Effector CD8-positive, alpha-beta T cell (primary cell): ENCODE data around the gene KANSL1L.

Source experiments
- DNase-seq: peaks from one replicate; lab custom pipeline; 2025; lab: John Stamatoyannopoulos, UW

The KANSL1L gene

DNA sequence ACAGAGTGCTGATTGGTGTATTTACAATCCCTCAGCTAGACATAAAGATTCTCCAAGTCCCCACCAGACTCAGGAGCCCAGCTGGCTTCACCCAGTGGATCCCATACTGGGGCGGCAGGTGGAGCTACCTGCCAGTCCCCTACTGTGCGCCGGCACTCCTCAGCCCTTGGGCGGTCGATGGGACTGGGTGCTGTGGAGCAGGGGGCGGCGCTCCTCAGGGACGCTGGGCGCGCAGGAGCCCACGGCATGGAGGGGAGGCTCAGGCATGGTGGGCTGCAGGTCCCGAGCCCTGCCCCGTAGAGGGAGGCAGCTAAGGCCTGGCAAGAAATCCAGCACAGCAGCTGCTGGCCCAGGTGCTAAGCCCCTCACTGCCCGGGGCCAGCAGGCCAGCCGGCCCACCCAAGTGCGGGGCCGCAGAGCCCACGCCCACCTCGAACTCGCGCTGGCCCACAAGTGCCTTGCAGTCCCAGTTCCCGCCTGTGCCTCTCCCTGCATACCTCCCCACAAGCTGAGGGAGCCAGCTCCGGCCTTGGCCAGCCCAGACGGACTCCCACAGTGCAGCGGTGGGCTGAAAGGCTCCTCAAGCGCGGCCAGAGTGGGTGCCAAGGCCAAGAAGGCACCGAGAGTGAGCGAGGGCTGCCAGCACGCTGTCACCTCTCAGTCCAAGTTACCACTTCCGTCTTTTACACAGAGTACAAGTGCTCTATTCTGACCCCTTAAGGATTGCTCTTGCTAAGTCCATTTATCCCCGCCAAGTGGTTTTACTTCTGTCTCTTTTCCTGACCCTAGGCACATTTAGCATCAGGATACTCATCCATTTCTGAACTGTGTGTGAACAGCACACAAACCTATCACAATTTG lies 170.5 kb downstream of the KANSL1L start:
- no peak for DNase-seq

DNA sequence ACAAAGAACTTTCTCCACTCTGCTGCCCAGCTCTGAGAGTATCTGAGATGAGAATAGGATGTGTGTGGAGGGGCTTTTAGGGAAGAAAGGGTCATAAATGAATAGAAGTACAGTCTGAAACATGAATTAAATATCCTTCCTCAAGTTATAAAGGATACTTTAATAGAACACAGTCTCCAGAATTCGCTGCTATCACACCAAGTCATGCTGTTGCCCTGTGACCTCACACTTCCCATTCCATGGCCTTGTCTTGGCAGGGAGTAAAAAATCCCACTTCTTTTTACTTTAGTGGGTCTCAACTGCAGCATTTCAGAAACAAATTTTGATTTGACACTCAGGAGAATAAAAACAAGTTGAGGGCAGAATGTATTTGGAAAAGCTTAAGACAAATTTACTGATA lies 172.6 kb downstream of the KANSL1L start:
- DNase-seq, result no peak

DNA sequence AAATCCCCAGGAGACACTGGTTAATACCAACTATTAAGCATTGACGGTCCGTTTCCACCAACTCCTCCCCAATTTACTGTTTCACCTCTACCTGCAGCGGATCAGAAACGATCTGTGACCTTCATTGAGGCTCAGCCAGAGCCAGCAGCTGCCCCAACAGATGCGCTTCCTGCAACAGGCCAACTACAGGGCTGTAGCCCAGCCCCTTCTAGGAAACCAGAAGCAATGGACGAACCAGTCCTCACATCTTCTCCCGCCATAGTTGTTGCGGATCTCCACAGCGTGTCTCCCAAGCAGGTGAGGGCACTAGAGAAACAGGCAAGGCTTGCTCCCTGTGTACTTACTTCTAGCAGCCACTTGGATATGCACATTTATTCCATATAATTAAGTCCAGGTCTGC lies 177.2 kb downstream of the KANSL1L start:
- no peak for DNase-seq

DNA sequence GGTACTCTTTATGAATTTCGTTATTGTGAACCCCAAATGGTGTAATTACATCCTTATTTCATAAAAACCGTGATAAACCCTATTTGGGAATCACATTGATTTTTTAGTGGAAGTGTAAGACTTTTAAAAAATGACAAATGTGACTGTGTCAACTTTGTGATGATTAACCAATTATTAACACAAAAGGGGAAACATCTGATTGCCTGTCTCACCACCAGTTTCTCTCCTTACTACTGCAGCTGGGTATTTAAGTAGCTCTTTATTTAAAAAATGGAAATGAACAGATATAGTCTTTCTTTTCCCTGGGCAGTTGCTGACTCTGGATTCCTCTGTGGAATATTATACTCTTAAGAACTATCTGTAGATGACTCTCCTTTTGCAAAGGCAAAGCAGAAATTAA lies 180.4 kb downstream of the KANSL1L start:
- DNase-seq, result no peak

DNA sequence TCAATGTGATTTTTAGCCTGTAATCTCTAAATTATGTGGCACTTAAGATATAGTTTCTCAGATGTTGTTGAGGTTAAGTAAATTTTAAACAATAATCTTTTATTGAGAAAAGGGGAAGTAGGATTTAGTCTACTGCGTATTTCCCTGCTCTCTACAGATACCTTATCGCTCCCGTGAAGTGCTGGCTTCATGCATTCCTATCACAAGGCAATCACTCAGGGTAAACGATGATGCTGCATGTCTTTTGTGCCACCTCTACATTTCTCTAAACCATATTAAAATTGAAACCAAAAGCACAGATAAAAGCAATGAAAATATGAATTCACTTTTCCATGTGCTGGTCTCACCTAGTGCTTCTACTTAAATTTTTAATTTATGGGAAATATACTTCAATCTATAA lies 183.2 kb downstream of the KANSL1L start:
- DNase-seq, result no peak

DNA sequence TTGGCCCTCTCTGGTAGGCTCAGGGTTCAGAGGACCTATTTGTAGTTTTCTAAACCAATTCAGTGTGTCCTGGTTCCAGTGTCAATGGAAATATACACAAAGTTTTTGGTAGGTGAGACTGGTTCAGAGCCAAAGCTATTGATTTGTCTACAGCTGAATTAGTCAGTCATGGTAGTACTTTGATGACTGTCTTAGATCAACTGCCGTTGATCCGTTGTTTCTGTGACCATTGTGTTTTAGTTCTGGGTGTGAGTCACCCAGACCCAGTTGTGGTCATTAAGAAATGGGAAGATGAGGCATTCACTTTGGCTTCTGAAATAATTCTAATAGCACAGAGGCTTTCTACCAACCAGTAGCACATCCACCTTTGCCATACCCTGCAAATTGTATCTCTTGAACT lies 184.8 kb downstream of the KANSL1L start:
- no peak for DNase-seq

DNA sequence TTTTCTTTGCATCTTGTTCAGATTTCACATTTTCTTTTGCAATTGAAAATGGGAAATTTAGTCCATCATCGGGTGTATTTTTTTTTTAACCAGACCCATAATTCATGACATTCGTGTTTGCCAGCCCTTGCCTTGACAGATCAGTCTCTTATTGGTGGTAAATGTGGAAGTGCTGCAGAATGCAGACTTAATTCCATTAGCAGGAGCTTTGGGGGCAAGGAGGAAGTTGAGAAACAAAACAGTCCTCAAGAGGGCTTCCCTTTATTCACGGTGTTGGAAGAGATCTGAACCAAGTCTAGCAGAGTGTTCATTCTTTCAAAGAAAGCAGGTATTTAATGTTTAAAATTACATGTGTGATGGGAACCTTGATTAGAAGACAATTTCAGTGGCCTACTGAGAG lies 185.3 kb downstream of the KANSL1L start:
- no peak for DNase-seq

DNA sequence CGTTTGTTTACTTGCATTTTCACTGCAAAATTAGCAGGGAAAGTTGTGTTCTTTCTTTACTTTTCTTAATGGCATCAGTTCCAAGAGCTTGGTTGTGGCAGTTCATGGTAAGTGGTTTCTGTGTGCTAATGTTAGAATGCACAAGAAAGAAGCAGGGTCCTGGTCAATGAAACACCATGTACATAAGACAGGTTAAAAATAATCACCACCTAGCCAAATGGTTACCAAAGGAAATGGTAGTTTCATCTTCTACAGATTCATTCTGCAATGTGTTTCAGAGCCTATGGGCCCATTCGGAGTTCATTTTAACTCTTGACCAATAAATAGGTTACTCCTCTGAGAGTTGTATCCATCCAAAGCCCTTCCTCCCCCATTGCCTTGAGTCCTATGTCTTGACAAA lies 186.9 kb downstream of the KANSL1L start:
- DNase-seq, result no peak

DNA sequence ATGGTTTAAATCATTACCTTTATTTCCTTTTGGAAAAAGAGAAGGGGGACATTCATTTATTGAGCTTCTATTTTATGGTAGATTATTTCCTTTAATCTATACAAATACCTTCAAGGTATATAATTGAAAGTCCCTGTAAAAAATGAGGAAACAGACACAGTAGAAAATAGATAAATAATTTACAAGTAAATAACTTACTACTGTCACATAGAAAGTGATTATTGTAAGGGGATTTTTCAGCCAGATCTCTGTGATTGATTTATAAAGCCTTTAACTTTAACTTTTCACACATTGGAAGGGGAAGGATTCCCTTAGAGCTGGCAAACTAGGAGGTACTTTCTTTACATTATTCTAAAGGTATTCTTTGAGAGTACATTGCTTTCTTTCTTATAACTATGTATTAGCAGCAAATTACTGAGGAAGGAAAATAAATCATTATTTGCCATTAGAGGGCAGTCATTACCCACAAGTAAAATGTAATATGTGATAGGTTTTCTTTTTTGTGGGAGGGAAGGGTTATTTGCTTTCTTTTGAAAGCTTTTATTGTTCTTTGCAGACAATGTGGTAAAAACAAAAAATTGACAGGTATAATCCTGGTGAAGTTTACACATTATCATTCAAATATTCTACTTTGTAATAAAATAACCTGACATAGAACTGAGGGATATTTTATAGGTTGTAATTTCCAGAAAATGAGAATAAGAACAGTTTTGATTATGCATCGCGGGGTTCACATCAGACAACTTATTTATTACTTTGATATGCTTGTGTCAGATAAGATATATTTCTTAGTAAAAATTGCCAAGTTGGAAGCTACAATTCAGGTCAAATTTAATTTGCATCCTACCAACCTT lies 193.6 kb downstream of the KANSL1L start:
- DNase-seq, result no peak

DNA sequence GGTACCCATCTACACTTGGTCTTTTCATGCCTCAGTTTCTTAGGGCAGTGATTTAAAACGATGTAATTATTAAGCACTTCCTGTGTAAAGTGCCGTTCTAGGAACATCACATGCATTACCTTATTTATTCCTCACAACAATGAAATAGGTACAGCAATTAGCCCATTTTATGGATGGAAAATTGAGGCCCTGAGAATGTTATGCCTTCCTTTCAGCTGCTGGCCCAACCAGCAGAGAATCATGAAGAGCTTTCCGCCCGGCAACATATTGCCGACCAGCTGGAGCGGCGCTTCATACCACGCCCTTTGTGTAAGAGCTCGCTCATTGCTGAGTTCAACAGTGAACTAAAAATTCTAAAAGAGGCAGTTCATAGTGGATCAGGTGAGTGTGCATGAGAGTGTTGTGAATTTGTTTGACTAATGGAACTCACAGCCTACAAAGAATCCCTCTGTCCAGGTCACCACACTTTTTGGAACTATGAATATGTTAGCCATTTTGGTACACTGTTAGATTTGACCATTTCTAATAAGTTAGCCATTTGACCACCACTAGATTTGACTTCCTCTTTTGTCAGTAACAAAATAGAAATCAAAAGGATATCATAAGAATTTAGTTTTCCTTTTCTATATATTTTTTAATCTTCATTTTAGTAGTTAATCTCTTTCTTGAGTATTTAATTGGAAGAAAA lies 194.4 kb downstream of the KANSL1L start:
- DNase-seq, result no peak

DNA sequence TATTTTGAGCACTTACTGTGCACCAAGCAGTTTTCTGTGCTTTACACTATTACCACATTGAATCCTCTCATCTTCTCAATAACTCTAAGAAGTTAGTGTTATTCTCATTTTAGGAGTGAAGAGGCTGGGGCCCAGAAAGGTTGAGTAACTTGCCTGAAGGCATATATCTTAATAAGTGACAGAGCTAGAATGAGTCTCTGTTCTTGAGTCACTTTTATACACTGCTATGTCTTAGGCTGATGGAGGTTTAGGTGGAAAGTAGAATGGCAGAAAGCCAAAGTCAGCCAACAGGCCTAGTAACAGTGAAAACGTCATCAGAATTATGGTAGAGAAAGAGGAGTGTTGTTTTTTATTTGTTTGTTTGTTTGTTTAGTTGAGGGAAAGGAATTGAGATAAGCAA lies 196.6 kb downstream of the KANSL1L start:
- DNase-seq, result no peak

DNA sequence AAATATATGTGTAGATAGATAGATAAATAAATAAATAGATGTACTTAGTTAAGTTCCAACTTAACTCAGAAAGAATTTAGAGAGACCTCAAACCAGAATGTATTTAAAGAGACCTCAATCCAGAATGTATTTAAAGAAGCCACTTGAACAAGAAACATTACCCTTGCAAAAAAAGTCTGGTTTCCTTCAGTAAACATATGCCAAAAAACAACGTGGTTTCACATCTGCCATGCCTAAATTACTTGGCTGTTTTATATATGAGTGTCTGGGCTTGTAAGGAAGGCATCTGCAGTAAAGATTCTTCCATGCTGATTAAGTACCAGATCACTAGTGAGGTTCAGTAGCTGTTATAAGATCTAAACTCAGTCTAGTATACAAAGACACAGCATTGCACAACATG lies 197.9 kb downstream of the KANSL1L start:
- DNase-seq, result no peak
